Measurements from ENCODE around the gene ALOX5.
"Not testable (repeated sequence)": the region's sequence is repeated elsewhere in the genome, so short reads cannot be mapped to it uniquely, and the experiment has no call there.

ALOX5 gene

DNA sequence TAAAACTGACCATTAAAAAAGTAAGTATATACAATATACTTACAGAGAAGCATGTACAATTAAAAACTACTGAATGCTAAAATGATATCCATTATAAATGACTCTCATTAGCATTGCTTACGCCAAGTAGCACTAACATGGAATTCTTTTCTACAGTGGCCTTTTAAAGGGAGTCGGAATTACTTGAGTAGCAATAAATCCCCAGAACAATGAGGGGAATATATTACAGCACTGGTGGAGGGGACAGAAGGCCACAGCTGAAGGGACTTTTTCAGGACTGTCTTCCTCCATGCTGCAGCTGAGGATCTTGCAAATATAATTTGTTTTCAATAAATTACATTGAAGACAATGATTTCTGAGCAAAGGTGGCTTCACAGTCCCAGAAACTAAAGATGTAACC, 97.0 kb downstream of the ALOX5 start:
- no peak for DNase-seq

DNA sequence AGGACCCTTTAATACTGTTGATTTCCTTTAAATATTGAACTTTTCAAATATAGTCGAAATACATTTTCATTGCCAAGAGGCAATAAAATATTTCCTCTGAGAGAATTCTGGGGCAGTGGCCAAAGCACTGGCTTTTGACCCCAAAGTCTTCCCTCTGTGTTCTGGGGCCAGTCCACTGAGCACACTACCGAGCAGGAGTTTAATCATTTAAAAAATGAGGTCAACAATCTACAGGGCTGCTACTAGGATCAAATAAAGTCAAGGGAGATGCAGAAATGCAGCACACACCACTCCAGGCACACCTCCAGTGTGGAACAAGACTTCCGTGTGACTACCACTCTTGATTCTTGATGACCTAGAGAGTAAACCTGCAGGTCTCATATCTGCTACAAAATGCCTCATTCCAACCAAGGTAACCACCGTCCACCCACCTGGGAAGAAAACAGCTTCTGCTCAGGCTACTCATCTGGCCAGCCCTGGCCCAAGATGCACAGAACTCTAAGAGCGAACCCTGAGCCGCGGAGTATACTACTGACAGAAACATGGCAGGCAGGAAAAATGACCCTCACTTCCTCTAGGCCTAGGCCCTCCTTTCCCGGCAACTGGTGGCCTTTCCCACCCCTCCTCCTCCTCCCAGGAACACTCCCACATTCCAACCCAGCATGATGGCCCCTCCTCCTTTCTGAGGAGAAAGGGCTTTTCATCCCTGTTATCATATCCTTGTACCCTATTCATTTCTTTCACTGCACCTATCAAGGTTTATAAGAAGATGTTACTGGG, 97.7 kb downstream of the ALOX5 start:
- DNase-seq: no peak

- no peak for DNase-seq
These were observed 99.1 kb downstream of the ALOX5 start for GRCh38 chr10:45473126-45473525.

DNA sequence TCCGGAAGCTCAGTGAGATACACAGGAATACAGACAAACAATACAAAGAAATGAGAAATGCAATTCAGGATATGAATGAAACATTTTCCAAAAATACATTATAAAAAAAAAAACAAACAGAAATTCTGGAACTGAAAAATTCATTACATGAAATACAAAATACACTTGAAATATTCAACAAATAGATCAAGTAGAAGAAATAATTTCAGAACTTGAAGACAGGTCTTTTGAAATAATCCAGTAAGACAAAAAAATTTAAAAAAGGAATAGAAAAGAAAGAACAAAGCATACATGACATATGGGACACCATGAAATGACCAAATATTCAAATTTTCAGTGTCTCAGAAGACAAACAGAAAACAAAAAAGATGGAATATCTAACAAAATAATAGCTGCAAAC, 102.5 kb downstream of the ALOX5 start:
- DNase-seq: no peak

GRCh38 chr10:45480294-45480693, 106.3 kb downstream of the ALOX5 start:
- no peak for DNase-seq

GRCh38 chr10:45481100-45481499, 107.1 kb downstream of the ALOX5 start:
- not testable (repeated sequence) for DNase-seq

GRCh38 chr10:45483002-45483401, 109.0 kb downstream of the ALOX5 start:
- DNase-seq: no peak

GRCh38 chr10:45487735-45488134, 113.7 kb downstream of the ALOX5 start:
- no peak for DNase-seq

GRCh38 chr10:45488365-45488764, 114.3 kb downstream of the ALOX5 start:
- no peak for DNase-seq

- no peak for DNase-seq
These were observed 116.3 kb downstream of the ALOX5 start for GRCh38 chr10:45490277-45490676.

DNA sequence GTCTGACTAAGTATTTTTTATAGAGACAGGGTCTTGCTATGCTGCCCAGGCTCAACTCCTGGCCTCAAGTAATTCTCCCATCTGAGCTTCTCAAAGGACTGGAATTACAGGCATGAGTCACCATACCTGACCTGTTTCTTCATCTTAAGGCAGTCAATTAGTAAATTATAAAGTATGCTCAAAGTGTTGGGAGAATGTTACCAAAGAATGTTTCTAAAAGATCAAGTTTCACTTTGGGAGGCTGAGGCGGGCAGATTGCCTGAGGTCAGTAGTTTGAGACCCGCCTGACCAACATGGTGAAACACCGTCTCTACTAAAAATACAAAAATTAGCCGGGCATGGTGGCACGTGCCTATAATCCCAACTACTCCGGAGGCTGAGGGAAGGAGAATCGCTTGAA, 117.0 kb downstream of the ALOX5 start:
- DNase-seq: no peak
